Measurements from ENCODE around the gene BFSP1.

GRCh38 chr20:17519606-17520285 is 11.4 kb downstream of the BFSP1 start:
- TF ChIP-seq POLR2A (IDR thresholded peaks at IDR 0.05) (no peak), EP300 (IDR thresholded peaks at IDR 0.05; ENCODE audit: low read depth) (no peak), POLR2AphosphoS5 (IDR thresholded peaks at IDR 0.05) (no peak)
- TF ChIP-seq, protein P1, sequence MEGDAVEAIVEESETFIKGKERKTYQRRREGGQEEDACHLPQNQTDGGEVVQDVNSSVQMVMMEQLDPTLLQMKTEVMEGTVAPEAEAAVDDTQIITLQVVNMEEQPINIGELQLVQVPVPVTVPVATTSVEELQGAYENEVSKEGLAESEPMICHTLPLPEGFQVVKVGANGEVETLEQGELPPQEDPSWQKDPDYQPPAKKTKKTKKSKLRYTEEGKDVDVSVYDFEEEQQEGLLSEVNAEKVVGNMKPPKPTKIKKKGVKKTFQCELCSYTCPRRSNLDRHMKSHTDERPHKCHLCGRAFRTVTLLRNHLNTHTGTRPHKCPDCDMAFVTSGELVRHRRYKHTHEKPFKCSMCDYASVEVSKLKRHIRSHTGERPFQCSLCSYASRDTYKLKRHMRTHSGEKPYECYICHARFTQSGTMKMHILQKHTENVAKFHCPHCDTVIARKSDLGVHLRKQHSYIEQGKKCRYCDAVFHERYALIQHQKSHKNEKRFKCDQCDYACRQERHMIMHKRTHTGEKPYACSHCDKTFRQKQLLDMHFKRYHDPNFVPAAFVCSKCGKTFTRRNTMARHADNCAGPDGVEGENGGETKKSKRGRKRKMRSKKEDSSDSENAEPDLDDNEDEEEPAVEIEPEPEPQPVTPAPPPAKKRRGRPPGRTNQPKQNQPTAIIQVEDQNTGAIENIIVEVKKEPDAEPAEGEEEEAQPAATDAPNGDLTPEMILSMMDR (IDR thresholded peaks at IDR 0.05), result no peak
